Testis (tissue), 2 donors: ENCODE measurements around the gene NECAB2.

Experiments used
- CTCF ChIP-seq, 3 experiments: fragments of 450-650 bp in 2 of 3; fragments of 200-600 bp in 1 of 3; sonication (generic) in 1 of 3; IDR thresholded peaks; one replicate each; pipeline ENCODE4 v1.5.1; 2016 to 2019; ENCODE audit warnings: antibody characterized with exemption in 3 of 3, mild to moderate bottlenecking in 2 of 3, moderate library complexity in 1 of 3
- POLR2A ChIP-seq: fragments of 450-650 bp; IDR thresholded peaks from one replicate; pipeline ENCODE4 v1.6.1; 2017; ENCODE audit warnings: antibody characterized with exemption, mild to moderate bottlenecking, moderate library complexity

DNA sequence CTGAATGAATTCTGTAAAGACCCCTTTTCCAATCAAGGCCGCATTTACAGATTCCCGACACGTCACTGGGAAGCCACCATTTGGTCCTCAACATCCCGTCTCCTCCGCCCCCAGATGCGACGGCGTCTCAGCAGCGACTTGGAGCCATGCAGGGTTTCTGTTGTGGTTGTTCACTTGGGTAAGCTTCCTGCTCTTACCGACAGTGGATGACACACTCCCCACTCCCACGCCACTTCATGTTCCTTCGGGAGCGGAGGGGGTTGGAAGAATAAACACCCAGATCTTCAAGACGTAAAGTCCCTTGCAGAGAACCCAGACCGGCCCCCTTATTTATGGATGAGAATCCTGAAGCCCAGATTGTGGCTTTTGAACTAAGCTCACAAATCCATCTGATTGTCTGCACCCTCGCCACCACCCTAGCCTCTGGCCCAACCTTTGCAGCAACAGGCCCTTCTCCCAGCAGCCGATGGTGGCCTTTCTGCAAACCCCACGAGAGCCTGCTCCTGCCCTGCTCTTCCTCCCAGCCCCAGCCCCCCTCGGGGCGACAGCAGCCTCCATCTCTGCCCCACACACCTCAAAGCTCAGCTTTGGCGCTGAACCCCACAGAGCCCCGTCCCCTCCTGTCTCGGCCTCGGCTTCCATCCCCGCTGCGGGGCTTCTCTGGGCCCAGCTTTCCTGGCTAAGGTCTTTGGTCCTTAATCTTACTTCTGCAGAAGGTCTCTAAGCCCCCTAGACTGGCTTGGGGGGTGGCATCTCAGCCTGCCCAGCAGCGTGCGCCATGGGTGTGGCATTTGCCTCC is 34.0 kb upstream of the NECAB2 start:
- TF ChIP-seq CTCF (IDR thresholded peaks at IDR 0.05) (no peak), POLR2A (no peak)
